A549 (cell line): ENCODE results near the gene SLC9C2. TPM values are rescaled to one million over a fixed set of nuclear protein-coding genes. Genes with fewer than 3 reads are reported as not detected.
"Not testable (repeated sequence)": the region's sequence is repeated elsewhere in the genome, so short reads cannot be mapped to it uniquely, and the experiment has no call there.

ENCODE experiments used
- ATAC-seq, 2 experiments: fragments of 200-7000 bp in 1 of 2; fragments of >200 bp in 1 of 2; cut with Nextera tagmentation in 1 of 2; cut with Tn5 transposase in 1 of 2; 3 replicates each; pipeline versions ENCODE4 v1.8.0 to v1.9.1; 2018 to 2020; ENCODE audit warnings: mild to moderate bottlenecking in 1 of 2, moderate library complexity in 1 of 2
- CTCF ChIA-PET: fragments of 300-600 bp; sonication (Branson Sonifier 250); formaldehyde crosslinking; extraction: SDS; loops from one replicate; lab custom pipeline; 2021; ENCODE audit warnings: antibody characterized with exemption, inconsistent platforms; lab: Yijun Ruan, JAX
- POLR2A ChIA-PET: fragments of 350-600 bp; formaldehyde crosslinking; extraction: SDS; loops from one replicate; lab custom pipeline; 2021; ENCODE audit warnings: antibody characterized with exemption, inconsistent platforms; lab: Yijun Ruan, JAX
- DNase-seq, 2 experiments: peaks; one replicate each; pipeline versions ENCODE4 v3.0.0 to v3.0.0-alpha.2; 2011 to 2016; ENCODE audit warnings: low read depth in 1 of 2, low spot score in 1 of 2
- FAIRE-seq: peaks from 2 replicates; lab custom pipeline; 2011; peaks lifted over from hg19 to GRCh38; lab: Jason Lieb, UNC
- H3K27ac ChIP-seq, 2 experiments: fragments of >200 bp; sonication (Bioruptor Twin); formaldehyde crosslinking; 3 replicates each; pipeline ENCODE4 v1.5.1; 2016 to 2017
- H3K4me1 ChIP-seq: fragments of >200 bp; sonication (Bioruptor Twin); formaldehyde crosslinking; 3 replicates; pipeline ENCODE4 v1.6.1; 2016
- H3K4me2 ChIP-seq: fragments of >200 bp; sonication (Bioruptor Twin); formaldehyde crosslinking; 3 replicates; pipeline ENCODE4 v1.6.1; 2016
- H3K4me3 ChIP-seq: fragments of >200 bp; sonication (Bioruptor Twin); formaldehyde crosslinking; 3 replicates; pipeline ENCODE4 v1.5.1; 2016
- H3K9me3 ChIP-seq: fragments of >200 bp; sonication (Bioruptor Twin); formaldehyde crosslinking; 3 replicates; pipeline ENCODE4 v1.6.1; 2016
- CBX2 ChIP-seq: fragments of 200-600 bp; sonication (generic); IDR thresholded peaks from 2 replicates; pipeline ENCODE4 v1.6.1; 2016; ENCODE audit warnings: low read depth, mild to moderate bottlenecking, borderline replicate concordance
- EP300 ChIP-seq, 2 experiments: fragments of >200 bp; sonication (Bioruptor Twin); formaldehyde crosslinking; IDR thresholded peaks; 2 replicates in 1 of 2; 3 replicates in 1 of 2; pipeline ENCODE4 v1.6.1; 2016 to 2017
- FOSL2 ChIP-seq, 2 experiments: fragments of 450-650 bp in 1 of 2; fragments of >200 bp in 1 of 2; sonication (Bioruptor Twin) in 1 of 2; formaldehyde crosslinking; IDR thresholded peaks; 2 replicates each; pipeline versions ENCODE4 v1.5.0 to v1.6.1; 2016 to 2020; ENCODE audit warnings: mild to moderate bottlenecking in 1 of 2, moderate library complexity in 1 of 2
- HDAC2 ChIP-seq: fragments of 200-600 bp; sonication (generic); IDR thresholded peaks from 2 replicates; pipeline ENCODE4 v1.6.1; 2016
- HOXB5 ChIP-seq: fragments of 250-450 bp; sonication (Bioruptor Pico); IDR thresholded peaks from 2 replicates; pipeline ENCODE4 v1.5.0; 2020; ENCODE audit warnings: mild to moderate bottlenecking, moderate library complexity
- NFE2L2 ChIP-seq: fragments of 150-350 bp; conservative IDR thresholded peaks from 2 replicates; pipeline ENCODE4 v1.6.1; 2014; ENCODE audit warnings: low read length
- POLR2AphosphoS2 ChIP-seq: conservative IDR thresholded peaks from 2 replicates; pipeline ENCODE4 v1.6.1; 2012; ENCODE audit warnings: low read length, improper control_type of control experiment, inconsistent platforms
- RCOR1 ChIP-seq: fragments of 150-350 bp; IDR thresholded peaks from 2 replicates; pipeline ENCODE4 v1.6.1; 2014; ENCODE audit warnings: antibody characterized with exemption, low read length, low read depth
- WGBS: methylation state at CpG from one replicate; pipeline ENCODE4 v1.1.6; 2017; ENCODE audit errors: missing lambda C conversion rate; 5-methylcytosine and 5-hydroxymethylcytosine counted together
- polyA plus RNA-seq, 4 experiments: library from polyadenylated mRNA; depleted of rRNA in 3 of 4; stranded (reverse); fragments of >200 nt; fragmentation: RNase III in 1 of 4; extraction: RNeasy Plus Mini Kit Qiagen cat#74134 plus additional on column Dnase treatment in 1 of 4; gene quantifications; 2 replicates in 3 of 4; 3 replicates in 1 of 4; pipeline ENCODE4 v1.2.3, GENCODE V29; 2011 to 2017
- TF ChIP-seq, protein P1 (sequence below): IDR thresholded peaks from 2 replicates; pipeline ENCODE4 v1.6.1; 2012; ENCODE audit warnings: low read depth, borderline replicate concordance
- TF ChIP-seq, protein P2 (sequence below): fragments of 250-450 bp; sonication (Bioruptor Pico); IDR thresholded peaks from 2 replicates; pipeline ENCODE4 v1.5.0; 2020; ENCODE audit warnings: low read depth, mild to moderate bottlenecking, moderate library complexity
- TF ChIP-seq, protein P3 (sequence below): fragments of >200 bp; sonication (Bioruptor Twin); formaldehyde crosslinking; IDR thresholded peaks from 3 replicates; pipeline ENCODE4 v1.5.1; 2016
- TF ChIP-seq, protein P4 (sequence below): fragments of 200-600 bp; sonication (generic); IDR thresholded peaks from 2 replicates; pipeline ENCODE4 v1.6.1; 2016; ENCODE audit warnings: antibody characterized with exemption, mild to moderate bottlenecking, moderate library complexity
- TF ChIP-seq, protein P5 (sequence below): IDR thresholded peaks from 2 replicates; pipeline ENCODE4 v1.6.1; 2012

The SLC9C2 gene
- polyA plus RNA-seq, 2 of the 4 experiments (the other 2 are of a cell fraction) = not detected

GRCh38 chr1:173616859-173617258 lies 14.0 kb upstream of the SLC9C2 start (continued):
- TF ChIP-seq FOSL2 (IDR thresholded peaks at IDR 0.05) (no peak), FOSL2 (CRISPR knock-in tag; IDR thresholded peaks at IDR 0.05) (no peak), CBX2 (no peak), POLR2AphosphoS2 (no peak), NFE2L2 (no peak), EP300 (IDR thresholded peaks at IDR 0.05) (no peak)
- TF ChIP-seq, protein P1, sequence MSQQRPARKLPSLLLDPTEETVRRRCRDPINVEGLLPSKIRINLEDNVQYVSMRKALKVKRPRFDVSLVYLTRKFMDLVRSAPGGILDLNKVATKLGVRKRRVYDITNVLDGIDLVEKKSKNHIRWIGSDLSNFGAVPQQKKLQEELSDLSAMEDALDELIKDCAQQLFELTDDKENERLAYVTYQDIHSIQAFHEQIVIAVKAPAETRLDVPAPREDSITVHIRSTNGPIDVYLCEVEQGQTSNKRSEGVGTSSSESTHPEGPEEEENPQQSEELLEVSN = no peak
- TF ChIP-seq, protein P2, sequence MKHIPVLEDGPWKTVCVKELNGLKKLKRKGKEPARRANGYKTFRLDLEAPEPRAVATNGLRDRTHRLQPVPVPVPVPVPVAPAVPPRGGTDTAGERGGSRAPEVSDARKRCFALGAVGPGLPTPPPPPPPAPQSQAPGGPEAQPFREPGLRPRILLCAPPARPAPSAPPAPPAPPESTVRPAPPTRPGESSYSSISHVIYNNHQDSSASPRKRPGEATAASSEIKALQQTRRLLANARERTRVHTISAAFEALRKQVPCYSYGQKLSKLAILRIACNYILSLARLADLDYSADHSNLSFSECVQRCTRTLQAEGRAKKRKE (CRISPR knock-in tag) = no peak
- TF ChIP-seq, protein P3, sequence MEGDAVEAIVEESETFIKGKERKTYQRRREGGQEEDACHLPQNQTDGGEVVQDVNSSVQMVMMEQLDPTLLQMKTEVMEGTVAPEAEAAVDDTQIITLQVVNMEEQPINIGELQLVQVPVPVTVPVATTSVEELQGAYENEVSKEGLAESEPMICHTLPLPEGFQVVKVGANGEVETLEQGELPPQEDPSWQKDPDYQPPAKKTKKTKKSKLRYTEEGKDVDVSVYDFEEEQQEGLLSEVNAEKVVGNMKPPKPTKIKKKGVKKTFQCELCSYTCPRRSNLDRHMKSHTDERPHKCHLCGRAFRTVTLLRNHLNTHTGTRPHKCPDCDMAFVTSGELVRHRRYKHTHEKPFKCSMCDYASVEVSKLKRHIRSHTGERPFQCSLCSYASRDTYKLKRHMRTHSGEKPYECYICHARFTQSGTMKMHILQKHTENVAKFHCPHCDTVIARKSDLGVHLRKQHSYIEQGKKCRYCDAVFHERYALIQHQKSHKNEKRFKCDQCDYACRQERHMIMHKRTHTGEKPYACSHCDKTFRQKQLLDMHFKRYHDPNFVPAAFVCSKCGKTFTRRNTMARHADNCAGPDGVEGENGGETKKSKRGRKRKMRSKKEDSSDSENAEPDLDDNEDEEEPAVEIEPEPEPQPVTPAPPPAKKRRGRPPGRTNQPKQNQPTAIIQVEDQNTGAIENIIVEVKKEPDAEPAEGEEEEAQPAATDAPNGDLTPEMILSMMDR = no peak

GRCh38 chr1:173613086-173613485 lies 10.2 kb upstream of the SLC9C2 start:
- DNase-seq, ATAC-seq, H3K4me2 ChIP-seq, H3K9me3 ChIP-seq, H3K4me3 ChIP-seq, H3K4me1 ChIP-seq, H3K27ac ChIP-seq, POLR2A ChIA-PET, CTCF ChIA-PET, FAIRE-seq: not testable (repeated sequence)
- 93% methylated on average over 21 of the region's 32 CpGs for WGBS

DNA sequence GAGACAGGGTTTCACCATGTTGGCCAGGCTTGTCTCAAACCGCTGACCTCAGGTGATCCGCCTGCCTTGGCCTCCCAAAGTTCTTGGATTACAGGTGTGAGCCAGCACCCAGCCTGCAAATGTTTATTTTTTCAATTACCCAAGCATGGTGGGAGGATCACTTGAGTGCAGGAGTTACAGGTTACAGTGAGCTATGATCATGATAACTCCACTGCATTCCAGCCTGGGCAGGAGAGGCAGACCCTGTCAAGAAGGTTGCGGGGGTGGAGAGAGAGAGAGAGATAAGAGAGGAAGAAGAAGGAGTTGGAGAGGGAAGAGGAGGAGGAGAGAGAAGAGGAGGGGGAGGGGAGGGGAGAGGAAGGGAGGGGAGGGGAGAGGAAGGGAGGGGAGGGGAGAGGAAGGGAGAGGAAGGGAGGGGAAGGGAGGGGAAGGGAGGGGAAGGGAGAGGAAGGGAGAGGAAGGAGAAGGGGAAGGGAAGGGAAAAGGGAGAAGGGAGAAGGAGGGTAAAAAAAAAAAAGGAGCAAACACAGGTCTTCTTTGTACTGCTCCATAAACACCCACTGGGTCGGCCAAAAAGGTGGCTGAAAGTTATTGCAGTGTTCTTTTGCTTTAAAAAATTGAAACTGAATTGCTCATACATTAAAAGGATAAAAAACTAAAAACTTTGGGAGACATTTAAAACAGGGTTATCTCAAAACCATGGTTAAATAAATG lies 5.8 kb upstream of the SLC9C2 start:
- no peaks in the 10 kb centered on the region for H3K4me1 ChIP-seq
- WGBS = 69% methylated on average over 4 of the region's 4 CpGs
- no peak for ATAC-seq
- FAIRE-seq = no peak
- ChIA-PET CTCF (no interaction called here), POLR2A (no interaction called here)
- no peak overlapping the region for H3K4me3 ChIP-seq
- no peak overlapping the region for H3K4me2 ChIP-seq
- DNase-seq = no peak
- TF ChIP-seq, protein P4, sequence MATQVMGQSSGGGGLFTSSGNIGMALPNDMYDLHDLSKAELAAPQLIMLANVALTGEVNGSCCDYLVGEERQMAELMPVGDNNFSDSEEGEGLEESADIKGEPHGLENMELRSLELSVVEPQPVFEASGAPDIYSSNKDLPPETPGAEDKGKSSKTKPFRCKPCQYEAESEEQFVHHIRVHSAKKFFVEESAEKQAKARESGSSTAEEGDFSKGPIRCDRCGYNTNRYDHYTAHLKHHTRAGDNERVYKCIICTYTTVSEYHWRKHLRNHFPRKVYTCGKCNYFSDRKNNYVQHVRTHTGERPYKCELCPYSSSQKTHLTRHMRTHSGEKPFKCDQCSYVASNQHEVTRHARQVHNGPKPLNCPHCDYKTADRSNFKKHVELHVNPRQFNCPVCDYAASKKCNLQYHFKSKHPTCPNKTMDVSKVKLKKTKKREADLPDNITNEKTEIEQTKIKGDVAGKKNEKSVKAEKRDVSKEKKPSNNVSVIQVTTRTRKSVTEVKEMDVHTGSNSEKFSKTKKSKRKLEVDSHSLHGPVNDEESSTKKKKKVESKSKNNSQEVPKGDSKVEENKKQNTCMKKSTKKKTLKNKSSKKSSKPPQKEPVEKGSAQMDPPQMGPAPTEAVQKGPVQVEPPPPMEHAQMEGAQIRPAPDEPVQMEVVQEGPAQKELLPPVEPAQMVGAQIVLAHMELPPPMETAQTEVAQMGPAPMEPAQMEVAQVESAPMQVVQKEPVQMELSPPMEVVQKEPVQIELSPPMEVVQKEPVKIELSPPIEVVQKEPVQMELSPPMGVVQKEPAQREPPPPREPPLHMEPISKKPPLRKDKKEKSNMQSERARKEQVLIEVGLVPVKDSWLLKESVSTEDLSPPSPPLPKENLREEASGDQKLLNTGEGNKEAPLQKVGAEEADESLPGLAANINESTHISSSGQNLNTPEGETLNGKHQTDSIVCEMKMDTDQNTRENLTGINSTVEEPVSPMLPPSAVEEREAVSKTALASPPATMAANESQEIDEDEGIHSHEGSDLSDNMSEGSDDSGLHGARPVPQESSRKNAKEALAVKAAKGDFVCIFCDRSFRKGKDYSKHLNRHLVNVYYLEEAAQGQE = no peak
- TF ChIP-seq, protein P5, sequence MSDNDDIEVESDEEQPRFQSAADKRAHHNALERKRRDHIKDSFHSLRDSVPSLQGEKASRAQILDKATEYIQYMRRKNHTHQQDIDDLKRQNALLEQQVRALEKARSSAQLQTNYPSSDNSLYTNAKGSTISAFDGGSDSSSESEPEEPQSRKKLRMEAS = no peak
- TF ChIP-seq HDAC2 (no peak), HOXB5 (CRISPR knock-in tag) (no peak), RCOR1 (no peak)
- no peaks in the 10 kb centered on the region for H3K9me3 ChIP-seq
- H3K27ac ChIP-seq = no peak overlapping the region
